Cardiac fibroblast (primary cell): ENCODE data around the gene MLH1.

ENCODE experiments used
- DNase-seq, 2 donors: peaks; one replicate each; pipeline versions ENCODE4 v3.0.0 to v3.0.0-alpha.2; 2010; ENCODE audit warnings: low read depth in 2 of 2
- H3K4me3 ChIP-seq, 2 donors: replicated peaks in 1 of 2; 1 replicate in 1 of 2; 2 replicates in 1 of 2; pipeline ENCODE4 v1.5.1; 2011; ENCODE audit warnings: low read depth in 2 of 2, low read length in 2 of 2, mild to moderate bottlenecking in 2 of 2, moderate library complexity in 1 of 2
- TF ChIP-seq, protein P1 (sequence below): IDR thresholded peaks from one replicate; pipeline ENCODE4 v1.5.1; 2011; ENCODE audit warnings: low read depth, mild to moderate bottlenecking, low read length, inconsistent platforms

Gene MLH1

DNA sequence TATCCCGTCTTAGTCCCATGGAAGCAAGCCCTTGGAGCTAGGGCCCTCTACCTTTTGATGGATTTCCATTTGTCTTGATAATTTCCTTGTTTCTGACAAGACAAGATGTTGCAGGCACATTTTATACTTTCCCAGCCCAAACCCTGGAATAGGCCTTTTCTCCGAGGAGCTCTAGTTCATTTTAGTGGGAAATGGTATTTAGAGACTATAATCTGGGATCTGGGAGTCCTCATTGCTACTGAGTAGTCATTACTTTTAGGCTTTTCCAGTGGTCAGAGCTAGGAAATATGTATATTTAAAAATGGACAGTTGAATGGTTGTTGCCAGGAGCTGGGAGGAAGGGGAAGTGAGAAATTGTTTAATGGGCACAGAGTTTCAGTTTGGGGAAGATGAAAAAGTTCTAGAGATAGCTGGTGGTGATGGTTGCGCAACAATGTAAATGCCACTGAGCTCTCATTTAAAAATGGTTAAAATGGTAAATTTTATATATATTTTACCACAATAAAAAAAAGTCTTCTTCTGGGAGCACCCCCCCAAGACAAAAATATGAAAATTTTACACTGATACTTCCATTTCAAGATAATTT lies 31.6 kb downstream of the MLH1 start:
- no peak for DNase-seq
- TF ChIP-seq, protein P1, sequence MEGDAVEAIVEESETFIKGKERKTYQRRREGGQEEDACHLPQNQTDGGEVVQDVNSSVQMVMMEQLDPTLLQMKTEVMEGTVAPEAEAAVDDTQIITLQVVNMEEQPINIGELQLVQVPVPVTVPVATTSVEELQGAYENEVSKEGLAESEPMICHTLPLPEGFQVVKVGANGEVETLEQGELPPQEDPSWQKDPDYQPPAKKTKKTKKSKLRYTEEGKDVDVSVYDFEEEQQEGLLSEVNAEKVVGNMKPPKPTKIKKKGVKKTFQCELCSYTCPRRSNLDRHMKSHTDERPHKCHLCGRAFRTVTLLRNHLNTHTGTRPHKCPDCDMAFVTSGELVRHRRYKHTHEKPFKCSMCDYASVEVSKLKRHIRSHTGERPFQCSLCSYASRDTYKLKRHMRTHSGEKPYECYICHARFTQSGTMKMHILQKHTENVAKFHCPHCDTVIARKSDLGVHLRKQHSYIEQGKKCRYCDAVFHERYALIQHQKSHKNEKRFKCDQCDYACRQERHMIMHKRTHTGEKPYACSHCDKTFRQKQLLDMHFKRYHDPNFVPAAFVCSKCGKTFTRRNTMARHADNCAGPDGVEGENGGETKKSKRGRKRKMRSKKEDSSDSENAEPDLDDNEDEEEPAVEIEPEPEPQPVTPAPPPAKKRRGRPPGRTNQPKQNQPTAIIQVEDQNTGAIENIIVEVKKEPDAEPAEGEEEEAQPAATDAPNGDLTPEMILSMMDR = no peak
- no peak overlapping the region for H3K4me3 ChIP-seq

DNA sequence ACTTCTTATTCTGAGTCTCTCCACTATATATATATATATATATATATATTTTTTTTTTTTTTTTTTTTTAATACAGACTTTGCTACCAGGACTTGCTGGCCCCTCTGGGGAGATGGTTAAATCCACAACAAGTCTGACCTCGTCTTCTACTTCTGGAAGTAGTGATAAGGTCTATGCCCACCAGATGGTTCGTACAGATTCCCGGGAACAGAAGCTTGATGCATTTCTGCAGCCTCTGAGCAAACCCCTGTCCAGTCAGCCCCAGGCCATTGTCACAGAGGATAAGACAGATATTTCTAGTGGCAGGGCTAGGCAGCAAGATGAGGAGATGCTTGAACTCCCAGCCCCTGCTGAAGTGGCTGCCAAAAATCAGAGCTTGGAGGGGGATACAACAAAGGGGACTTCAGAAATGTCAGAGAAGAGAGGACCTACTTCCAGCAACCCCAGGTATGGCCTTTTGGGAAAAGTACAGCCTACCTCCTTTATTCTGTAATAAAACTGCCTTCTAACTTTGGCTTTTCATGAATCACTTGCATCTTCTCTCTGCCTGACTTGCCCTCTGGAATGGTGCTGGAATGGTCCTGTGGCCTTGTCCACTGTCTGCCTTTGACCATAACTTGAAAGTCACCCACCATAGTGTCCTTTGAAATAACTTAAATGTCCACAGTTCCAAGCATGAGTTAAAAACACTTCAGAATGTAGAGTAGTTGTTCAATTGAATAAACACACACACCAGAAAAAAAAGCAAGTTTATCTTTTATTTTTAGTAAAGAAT lies 32.4 kb downstream of the MLH1 start:
- H3K4me3 ChIP-seq = no peak overlapping the region
- DNase-seq = no peak
- TF ChIP-seq, protein P1 = no peak

DNA sequence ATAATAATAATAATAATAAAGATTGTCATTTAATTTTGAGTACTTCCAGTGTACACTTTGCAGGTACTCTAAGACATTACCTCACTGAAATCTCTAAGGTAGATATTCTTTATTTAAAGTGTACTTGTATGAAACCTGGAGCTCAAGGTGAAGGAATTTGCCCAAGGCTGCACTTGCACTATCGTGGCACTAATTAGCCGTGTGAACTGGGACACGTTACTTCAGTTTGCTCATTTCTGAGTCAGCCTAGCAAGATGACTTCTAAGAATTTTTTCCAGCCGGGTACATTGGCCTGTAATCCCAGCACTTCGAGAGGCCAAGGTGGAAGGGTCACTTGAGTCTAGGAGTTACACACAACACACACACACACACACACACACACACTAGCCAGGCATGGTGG lies 33.5 kb downstream of the MLH1 start:
- no peak for DNase-seq

DNA sequence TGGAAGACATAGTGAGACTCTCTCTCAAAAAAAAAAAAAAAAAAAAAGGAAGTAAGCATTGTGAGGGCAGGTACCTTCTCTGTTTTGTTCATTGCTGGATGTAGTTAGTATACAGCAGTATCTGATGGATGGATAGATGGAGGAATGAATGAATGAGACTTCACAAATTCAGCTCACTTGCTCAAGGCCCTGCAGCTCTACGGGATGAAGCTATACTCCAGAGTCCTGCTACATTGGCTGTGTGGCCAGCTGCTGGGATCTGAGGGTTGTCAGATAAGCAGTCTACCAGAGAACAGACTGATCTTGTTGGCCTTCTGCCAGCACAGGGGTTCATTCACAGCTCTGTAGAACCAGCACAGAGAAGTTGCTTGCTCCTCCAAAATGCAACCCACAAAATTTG lies 35.0 kb downstream of the MLH1 start:
- DNase-seq = peak in 1 of 2 donors; percentile 57
- TF ChIP-seq, protein P1 = no peak
- H3K4me3 ChIP-seq = no peak overlapping the region

More for the DNA sequence above, 33.5 kb downstream of the MLH1 start:
- TF ChIP-seq, protein P1 = no peak
- no peak overlapping the region for H3K4me3 ChIP-seq

DNA sequence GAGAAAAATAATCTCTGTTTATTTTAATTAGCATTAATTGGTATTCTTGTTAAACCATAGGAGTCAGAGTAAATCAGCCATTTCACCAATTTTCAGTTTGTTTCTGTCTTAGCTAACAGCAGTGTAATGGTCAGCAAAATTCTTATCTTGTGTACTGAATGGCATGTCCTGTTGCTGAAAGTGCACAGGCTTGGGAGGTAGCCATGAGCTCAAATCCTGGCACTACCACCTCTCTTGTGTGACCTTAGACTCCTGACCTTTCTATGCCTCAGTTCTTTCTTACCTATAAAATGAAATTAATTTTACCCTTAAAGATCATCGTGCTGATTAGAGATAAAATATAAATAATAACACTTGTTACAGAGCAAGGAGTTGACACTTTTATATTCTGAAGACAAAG lies 35.8 kb downstream of the MLH1 start:
- H3K4me3 ChIP-seq = no peak overlapping the region
- TF ChIP-seq, protein P1 = no peak
- peak in 1 of 2 donors; percentile 48 for DNase-seq

DNA sequence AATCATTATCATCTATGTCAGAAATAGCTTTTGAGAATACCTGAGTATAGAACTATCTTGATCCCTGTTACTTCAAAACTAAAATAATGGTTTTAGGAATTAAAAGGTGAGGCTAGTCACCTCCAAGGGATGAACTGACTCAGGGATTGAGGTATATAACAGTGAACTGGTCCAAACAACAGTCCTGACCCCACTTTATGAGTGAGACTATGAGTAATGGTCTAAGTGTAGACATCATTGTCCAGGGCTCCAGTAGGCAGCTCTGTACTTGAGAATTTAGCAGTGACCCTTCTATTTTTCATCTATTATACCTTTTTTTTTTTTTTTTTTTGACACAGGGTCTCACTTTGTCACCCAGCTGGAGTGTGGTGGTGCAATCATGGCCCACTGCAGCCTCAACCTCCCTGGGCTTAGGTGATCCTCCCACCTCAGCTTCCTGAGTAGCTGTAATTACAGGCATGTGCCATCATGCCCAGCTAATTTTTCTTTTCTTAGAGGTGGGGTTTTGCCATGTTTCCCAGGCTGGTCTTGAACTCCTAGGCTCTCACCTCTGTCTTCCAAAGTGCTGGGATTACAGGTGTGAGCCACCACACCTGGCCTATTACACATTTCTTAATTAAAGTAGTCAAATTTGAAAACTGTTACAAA lies 36.3 kb downstream of the MLH1 start:
- TF ChIP-seq, protein P1 = no peak
- DNase-seq = no peak
- no peak overlapping the region for H3K4me3 ChIP-seq
